HK-2 (cell line): ENCODE data around the gene VWA3B.
"Not testable (repeated sequence)": the region's sequence is repeated elsewhere in the genome, so short reads cannot be mapped to it uniquely, and the experiment has no call there.

Experiments
- DNase-seq: peaks from one replicate; pipeline ENCODE4 v3.0.0-alpha.2; 2018; ENCODE audit not compliant: unreplicated experiment

The VWA3B gene

DNA sequence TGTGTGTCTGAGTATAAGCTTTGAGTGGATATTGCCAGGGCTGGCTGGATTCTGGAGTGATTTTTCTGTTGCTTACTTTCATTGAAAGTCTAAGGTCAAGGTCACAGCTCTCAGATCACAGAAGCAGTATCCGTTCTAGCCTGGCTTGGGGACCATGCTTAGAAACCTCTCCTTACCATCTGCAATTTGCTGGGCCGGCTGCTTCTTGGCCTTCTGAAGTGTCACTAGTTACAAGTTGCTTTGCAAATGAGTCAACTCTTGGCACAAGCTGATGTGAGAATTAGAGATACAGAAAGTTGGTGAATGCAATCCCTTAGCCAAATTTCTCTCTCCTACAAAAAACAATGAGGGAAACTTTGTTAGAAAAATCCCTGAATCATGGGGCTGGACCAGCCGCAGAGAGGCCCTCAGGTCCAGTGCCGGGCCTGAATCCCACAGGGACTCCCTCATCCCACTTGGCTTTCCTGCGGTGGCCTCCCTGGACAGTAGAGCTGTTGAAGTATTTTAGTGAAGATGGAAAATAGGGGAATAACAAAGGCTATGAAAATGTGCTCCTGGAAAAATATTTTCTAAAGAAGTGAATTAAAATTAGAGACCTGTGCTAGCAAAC lies 166.6 kb downstream of the VWA3B start:
- no peak for DNase-seq

DNA sequence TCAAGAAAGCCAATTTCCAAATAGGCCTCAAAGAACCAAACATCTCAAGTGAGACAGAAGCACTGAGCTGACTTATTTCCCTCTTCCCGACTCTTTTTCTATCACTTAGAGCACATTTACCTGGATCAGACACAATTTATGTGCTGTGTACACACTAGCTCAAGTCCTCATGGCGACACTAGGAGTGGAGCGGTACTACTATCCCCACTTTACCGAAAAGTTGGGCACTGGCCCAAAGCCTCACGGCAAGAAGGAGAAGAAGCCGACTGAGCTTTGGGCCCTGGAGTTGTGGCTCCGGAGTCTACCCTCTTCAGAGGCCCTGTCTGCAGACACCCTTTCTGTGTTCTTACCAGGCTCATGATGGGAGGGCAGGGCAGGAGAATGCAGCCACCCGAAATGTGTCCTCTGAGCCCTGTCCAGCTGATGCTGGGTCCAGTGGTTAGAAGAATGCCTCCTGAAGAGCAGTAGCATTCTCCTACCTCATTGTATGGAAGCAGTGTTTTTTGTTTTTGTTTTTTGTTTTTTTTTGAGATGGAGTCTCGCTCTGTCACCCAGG lies 167.6 kb downstream of the VWA3B start:
- DNase-seq: no peak

DNA sequence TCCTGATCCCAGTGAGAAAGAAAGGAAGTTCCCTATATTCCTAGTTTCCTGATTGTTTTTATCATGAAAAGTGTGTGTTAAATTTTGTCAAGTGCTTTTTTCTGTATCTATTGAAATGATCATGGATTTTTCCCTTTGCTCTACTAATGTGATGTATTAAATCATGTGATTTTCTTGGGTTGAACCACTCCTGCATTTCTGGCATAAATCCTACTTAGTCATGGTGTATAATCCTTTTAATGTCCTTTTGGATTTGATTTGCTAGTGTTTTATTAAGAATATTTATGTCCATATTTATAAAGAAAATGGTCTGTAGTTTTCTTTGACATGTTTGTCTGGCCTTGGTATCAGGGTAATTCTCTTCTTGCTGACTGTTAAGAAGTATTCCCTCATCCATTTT lies 171.9 kb downstream of the VWA3B start:
- DNase-seq: no peak

DNA sequence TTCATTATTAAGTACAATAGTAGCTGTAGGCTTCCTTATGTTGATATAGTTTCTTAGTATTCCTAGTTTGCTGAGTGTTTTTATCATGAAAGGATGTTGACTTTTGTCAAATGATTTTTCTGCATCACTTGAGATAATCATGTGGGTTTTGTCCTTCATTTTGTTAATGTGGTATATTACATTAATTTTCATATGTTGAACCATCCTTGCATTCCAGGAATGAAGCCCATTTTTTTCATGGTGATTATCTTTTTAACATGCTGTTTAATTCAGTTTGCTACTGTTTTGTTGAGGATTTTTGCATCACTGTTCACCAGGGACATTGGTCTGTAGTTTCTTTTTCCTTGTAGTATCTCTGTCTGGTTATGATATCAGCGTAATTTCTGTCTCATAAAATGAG lies 176.4 kb downstream of the VWA3B start:
- DNase-seq: no peak

DNA sequence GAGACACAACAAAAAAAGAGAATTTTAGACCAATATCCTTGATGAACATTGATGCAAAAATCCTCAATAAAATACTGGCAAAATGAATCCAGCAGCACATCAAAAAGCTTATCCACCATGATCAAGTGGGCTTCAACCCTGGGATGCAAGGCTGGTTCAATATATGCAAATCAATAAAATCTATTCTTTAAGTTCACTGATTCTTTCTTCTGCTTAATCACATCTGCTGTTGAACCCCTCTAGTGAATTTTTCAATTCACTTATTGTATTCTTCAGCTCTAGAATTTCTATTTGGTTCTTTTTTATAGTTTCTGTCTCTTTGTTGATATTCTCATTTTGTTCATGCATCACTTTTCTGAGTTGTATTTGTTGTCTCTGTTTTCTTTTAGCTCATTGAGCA lies 181.3 kb downstream of the VWA3B start:
- DNase-seq: not testable (repeated sequence)

DNA sequence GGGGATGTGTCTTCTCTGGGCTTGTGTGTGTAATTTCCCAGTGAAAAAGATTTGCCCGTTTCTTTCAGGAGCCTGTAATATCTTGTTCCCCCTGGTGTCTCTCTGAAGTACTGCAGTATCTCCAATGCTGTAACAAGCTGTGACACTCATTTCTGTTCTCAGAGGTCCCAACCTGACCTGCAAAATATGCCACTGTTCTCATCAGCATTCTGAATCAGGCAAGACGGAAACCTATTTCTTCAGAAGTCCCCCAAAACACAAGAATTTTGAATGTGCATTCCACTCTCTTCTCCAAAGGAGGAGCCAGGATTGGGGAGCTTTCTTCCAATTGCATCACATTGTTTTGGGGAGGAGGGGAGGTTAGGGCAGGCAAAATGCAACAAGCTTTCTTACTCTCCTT lies 182.3 kb downstream of the VWA3B start:
- DNase-seq: no peak

DNA sequence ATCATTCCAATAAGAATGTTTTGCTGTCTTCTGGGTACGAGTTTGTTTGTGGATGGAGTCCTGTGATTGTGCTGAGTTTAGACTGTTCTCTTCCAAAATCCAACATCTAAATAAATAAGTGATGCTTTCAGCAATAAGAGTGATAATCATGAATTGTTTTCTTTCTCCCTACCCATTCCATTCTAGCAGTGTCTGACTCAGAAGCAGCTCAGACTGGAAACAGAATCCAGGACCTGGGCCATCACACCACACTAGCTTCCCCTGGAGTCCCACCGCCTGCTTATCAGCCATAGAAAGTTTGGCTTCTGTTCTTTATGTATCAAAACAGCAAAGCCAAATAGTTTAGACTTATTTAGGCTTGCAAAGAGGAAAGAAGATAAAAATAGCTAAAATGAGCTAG lies 182.9 kb downstream of the VWA3B start:
- DNase-seq: no peak

DNA sequence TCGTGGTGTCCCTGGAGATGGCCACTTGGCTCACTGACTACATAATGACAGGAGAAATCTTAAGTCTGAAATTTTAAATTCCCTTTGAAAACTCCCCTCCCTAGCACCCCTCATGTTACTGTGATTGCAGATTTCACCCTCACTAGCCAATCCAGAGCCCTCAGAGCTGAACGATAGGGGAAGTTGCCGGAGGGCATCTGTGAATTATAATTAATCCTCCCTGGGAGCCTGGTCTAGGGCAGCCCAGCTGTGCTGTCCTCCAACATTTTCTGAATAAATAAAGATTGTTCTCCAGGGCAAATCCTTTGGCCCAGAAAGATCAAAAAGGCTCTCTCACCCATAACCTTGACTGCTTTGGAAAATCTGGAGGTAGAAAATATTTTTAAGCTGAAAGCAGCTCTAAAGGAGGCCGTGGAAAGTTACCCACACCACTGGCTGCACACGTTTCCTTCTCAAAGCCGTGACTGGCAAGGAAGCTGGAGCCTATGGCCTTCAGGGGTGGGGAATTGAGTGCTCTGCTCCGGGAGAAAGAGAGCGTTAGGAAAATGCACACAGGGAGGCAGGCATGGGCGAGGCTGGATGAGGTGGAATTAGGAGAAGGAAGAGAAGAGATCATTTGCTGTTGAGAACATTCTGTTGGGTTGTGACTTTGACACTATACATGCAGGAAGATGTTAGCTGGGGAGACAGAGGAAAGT lies 190.3 kb downstream of the VWA3B start:
- no peak for DNase-seq

DNA sequence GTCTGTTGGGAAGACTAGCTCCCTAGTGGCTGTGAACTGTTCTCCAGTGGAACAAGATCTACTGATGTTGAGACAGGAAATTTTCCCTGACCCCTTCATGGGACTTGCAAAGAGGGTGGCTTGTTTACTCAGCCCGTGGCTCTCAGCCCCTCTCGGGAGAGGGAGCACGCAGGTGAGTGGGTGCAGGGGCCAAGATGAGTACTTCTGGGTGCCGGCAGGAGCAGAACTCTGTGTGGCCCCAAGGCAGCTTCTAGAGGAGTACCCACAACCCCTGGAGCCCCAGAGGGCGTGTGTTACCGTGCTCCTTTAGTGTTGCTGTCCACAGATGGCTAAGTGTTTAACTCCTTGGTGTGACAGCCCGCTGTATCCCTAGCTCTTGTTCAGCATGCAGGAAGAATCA lies 191.1 kb downstream of the VWA3B start:
- no peak for DNase-seq

DNA sequence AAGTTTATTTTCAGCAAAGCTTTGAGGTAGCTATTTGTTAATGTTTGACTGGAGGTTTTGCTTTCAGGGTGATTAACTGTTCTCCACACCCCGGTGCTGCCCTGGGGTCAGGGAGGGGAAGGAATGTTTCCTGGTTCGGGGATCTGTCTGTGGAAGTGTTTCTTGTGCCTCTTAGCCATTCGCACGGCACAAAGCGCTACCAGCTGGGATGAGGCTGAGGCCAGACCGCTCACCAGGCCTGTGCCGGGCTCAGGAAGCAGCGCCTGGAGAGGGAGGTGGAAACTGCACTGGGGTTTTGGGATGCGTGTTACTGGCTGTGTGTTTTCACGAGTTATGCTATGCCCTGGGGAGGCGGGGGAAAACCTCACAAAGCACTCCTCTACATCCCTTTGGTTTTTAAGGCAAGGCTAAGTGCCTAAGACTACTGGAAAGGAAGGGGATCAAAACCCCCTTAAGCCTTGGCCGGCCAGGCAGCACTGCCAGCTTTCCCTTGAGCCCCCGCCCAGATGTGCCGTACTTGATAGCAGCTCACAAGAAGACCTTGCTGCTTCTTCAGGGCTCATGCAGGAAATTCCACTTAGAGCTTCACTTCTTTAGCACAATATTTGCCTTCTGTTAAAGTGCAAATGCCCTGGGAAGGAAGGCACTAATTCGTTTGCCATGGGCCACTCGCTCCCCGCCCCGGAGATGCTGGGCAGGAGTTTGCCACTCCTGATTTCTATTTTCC lies 193.6 kb downstream of the VWA3B start:
- DNase-seq: peak; percentile 60

DNA sequence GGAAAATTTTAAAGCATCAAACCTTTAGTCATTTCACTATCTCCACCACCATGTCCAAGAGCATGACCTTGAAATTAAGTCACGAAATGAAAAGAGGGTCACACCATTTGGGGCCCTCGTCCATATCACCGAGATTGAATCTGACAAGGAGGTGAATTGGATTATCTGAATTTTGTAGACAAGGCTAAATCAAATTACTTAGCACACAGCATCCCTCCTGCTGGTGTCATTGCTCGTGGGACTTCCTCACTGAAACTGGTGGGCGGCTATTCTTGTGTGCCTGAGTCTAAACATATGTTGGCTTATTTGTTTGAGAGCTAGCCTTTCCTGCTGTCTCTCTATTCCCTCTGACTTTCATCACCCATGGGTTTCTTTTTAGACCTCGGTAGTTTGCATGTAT lies 194.6 kb downstream of the VWA3B start:
- DNase-seq: no peak

DNA sequence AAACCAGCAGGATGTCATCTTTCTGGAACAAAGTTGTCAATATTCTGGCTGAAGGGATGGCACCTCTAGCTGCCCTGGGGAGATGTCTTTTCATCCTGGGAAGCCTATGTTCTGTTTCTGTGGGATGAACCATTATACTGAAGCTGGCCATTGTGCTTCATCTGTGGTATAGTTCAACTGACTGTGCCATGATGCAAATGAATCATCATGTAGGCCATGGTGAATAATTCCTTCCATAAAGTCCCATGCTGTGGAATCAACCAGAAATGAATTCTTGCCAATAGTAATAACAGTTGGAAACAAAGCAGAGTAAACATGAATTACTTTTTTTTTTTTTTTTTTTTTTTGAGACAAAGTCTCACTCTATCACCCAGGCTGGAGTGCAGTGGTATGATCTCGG lies 195.1 kb downstream of the VWA3B start:
- DNase-seq: no peak

DNA sequence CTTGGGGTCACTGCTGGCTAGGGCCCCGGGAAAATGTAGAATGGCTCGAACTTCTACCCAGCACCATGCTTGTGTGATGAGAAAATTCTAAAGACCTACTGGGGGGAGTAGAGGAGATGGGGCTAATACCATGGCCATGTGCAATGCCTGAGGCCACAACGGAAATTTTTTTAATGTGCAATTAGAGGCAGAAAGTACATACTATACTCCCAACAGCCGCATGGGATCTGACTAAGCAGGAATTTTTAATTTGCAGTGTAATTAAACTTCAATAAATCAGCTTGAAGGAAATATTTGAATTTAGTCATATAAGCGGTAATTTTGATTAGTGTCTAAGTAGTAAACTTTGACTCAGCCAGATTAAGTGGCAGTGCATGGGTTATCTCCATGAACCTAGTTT lies 206.1 kb downstream of the VWA3B start:
- DNase-seq: no peak

DNA sequence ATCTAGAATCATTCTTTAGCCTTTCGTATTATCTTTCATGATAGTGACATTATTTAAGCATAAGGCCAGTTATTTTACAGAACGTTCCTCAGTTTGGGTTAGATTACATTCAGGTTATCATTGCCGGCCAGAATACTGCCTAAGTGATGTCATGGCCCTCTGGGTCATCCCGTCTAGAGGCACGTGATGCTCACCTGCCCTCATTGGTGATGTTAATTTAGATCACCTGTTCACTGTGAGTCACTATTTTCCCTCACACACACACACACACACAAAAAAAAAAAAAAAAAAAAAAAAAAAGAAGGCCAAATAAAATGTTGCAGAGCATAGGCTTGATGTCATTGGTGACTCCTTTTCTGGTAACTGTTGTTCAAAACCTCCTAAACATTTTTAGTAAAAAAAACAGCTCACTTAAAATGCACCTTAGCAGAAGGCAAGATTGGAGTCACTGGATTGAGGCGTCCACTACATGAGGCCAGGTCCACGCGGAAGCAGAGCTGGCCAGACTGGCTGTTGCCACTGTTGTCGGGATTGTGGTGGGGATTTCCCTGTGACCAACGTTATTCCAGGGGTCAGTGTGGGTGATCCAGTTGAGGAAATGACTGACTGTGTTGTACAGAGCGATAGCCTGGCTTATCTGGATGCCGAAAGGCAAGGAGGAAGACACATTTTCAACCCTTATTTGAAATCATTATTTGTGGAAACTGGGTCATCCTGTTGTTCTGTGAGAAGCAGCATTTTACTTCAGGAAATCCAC lies 207.1 kb downstream of the VWA3B start:
- DNase-seq: no peak

DNA sequence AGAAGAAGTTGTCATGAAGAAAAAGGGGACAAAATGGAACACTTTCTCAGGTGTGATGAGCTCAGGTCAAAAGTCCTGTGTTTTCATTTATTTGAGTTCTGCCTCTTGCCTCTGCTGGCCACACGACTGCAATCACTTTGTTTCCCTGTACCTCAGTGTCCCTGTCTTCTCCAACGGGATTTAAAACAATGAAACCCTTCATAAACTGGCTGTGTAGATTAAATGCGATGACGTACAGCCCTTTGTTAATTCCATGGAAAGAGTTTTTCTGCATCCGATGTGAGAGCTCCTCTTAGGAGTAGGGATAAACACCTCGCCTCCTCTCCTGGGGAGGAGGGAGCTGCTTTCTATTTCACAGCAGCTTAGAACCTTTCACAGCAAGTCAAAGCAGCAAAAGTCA lies 207.7 kb downstream of the VWA3B start:
- no peak for DNase-seq

DNA sequence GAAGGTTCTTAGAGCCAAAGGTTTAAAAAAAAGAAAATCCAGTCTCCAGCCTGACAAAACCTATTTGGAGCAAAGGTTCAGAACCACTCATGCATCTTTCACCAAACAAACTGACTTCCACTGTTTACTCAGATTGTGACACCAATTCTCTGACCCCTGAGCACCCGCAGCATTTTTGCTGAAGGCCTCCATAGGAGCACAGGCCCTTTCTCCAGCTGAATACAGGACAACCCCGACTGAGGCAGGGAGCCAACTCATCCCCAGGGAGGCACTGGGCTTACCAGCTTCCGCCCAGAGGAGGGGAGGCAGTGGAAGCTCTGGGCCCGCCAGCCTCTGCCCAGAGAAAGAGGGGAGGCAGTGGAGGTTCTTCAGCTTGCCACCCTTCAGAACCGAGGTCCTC lies 208.3 kb downstream of the VWA3B start:
- no peak for DNase-seq

DNA sequence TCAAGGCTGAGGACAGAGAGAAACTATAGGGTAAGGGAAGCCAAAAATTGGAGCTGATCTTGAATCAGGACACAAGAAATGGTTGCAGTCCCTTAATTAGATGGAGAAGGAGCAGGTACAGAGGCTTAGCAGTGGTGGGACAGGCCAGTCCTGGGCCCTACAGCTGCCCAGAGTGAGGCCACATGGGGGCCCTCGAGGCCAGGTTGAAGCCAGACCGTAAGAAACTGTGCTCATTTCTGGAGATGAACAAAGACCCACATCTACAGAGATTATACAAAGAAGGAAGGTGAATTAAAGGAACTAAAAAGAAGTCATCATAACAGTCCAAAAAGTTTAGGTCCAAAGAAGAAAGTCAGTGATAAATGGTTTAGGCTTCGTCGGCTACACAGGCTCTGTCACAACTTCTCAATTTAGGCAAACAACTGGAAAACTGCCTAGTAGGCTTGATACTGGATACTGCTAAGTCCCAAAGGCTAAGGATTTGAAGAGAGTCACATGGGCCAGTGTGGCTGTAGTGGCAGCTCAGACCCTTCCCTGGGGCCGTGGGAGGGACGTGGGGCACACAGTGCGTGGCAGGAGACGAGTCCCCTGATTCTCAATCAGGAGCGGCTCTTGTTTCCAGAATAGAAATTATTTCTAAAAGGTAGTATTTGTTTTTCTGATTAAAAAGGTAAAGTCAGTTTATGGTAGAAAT lies 208.9 kb downstream of the VWA3B start:
- DNase-seq: no peak

DNA sequence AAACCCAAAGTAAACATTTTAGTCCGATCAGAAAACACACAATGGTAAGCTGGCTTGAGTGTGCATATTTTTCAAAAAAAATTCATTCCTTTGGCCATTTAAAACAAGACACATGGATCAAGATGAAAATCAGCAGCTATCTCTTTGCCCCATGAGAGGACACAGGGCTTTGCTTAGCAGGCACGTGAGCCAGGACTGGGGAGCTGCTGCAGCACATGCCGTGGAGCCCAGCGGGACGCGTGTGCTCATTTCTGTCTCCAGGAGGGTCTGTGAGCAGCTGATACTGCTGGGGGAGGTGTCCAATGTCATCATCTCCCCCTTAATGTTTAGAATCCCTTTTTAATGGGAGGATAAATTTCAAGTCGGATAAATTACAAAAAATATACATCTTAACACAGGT lies 209.5 kb downstream of the VWA3B start:
- no peak for DNase-seq

DNA sequence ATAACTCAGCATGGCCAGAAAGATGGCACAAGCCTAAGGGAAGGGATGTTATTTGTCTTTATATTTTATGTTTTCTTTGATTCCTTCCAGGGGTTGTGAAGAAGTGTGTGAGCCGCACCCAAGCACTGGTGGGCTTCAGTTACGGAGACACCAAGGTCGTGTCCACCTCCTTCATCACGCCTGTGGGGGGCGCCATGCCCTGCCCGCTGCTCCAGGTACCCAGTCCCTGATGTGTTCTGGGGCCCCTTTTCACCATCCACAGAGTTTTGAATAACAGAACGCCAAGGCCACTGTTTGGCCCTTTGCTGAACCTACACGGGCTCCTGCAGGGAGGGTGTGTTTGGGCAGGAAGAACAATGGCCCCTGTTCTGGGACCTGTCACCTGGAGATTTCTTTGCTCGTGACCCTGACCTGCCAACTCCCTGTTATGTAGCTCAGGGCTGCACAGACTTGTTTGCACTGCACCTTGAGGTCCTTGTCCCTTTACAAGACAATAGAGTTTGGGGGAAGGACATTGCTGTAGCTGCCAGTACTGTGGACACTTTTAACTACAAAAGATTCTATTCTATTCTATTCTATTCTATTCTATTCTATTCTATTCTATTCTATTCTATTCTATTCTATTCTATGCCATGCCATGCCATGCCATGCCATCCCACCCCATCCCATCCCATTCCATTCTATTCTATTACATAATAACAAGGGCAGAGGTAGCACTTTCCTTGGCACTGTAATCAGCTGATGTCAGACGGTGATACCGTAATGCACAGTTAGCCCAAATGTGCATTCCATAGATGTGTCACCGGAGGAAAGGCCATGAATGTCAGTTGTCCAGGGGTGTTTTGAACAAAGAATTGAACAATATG lies 211.1 kb downstream of the VWA3B start:
- DNase-seq: no peak

DNA sequence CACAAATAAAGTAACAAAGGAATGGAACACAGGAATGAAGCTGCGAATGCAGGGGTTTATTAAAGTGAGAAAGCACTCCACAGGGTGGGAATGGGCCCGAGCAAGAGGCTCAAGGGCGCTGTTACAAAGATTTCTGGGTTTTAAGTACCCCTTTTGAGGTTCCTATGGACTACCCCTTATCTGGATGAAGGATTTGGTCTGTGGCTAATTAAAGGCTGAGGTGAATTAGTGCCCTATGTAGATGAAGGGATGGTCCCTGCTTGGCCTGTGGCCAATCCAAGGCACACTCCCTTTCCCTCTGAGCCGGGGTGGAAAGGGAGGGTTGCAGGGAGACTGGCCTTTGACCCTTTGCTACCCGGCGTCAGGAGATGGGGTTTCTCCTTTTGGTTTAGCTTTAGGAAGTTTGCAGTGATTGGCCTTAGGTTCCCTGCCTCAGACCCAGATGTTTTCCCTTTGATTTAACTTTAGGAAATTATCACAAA lies 211.8 kb downstream of the VWA3B start:
- DNase-seq: no peak
